Posterior cingulate gyrus (tissue), 11 donors: ENCODE results near the gene LNPEP.
A peak's percentile ranks its signal among the peaks of the same experiment; 100 is the strongest.
"Not testable (repeated sequence)": the region's sequence is repeated elsewhere in the genome, so short reads cannot be mapped to it uniquely, and the experiment has no call there.

Experiments used
- DNase-seq, 10 donors: peaks; one replicate each; pipeline versions ENCODE4 v3.0.0 to v3.0.0-alpha.2; 2020 to 2021; ENCODE audit warnings: mixed read lengths in 3 of 10
- intact Hi-C: fragments of 100-400 bp; cut with DNase I; formaldehyde crosslinking; loops from one replicate; pipeline ENCODE4 v1.15.1; 2023

LNPEP gene

DNA sequence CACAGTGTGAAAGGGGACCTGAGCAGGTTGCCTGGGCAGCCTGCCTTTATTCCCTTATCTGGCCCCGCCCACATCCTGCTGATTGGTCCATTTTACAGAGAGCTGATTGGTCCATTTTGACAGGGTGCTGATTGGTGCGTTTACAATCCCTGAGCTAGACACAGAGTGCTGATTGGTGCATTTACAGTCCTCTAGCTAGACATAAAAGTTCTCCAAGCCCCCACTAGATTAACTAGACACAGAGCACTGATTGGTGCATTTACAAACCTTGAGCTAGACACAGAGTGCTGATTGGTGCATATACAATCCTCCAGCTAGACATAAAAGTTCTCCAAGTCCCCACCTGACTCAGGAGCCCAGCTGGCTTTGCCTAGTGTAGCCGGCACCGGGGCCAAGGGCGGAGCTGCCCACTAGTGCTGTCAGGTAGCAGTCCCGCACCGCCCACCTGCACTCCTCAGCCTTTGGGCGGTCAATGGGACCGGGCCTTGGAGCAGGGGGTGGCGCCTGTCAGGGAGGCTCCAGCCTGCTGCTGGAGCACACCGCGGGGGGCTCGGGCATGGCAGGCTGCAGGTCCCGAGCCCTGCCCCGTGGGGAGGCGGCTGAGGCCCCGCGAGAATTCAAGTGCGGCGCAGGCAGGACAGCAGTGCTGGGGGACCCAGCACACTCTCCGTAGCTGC, 149.0 kb downstream of the LNPEP start:
- DNase-seq: peak in 1 of 10 donors; percentile 78
- intact Hi-C loops: not testable (repeated sequence)

DNA sequence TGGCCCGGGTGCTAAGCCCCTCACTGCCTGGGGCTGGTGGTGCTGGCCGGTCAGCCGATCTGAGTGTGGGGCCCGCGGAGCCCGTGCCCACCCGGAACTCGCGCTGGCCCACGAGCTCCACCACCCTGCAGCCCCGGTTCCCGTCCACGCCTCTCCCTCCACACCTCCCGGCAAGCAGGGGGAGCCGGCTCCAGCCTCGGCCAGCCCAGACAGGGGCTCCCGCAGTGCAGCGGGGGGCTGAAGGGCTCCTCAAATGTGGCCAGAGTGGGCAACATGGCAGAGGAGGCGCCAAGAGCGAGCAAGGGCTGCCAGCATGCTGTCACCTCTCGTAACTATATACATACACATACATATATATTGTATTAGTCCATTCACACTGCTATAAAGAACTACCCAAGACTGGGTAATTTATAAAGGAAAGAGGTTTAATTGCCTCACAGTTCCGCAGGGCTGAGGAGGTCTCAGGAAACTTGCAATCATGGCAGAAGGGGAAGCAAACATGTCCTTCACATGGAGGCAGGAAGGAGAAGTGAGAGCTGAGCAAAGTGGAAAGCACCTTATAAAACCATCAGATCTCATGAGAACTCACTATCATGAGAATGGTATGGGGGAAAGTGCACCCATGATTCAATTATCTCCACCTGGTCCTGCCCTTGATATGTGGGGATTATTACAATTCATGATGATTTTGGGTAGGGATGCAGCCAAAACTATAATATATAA, 149.7 kb downstream of the LNPEP start:
- no peak for DNase-seq
- intact Hi-C loops: no loop called here
